Endometrial microvascular endothelial cells (primary cell): Measurements from ENCODE around the gene NOTUM. TPM values are rescaled to one million over a fixed set of nuclear protein-coding genes. Genes with fewer than 3 reads are reported as not detected.

Experiments
- in situ Hi-C: cut with HindIII; loops from 2 replicates; pipeline ENCODE4 v1.10.0; 2017; ENCODE audit warnings: low sequenced_read_pairs, low pct_unique_long_range_greater_than_20kb; ENCODE audit errors: inconsistent ontology term
- total RNA-seq: library from RNA; depleted of rRNA; stranded (reverse); fragments of >200 nt; gene quantifications from one replicate; pipeline ENCODE4 v1.2.3, GENCODE V29; 2015; ENCODE audit errors: inconsistent ontology term

Gene NOTUM
- total RNA-seq, 1 donor from 2014 or later, result not detected

DNA sequence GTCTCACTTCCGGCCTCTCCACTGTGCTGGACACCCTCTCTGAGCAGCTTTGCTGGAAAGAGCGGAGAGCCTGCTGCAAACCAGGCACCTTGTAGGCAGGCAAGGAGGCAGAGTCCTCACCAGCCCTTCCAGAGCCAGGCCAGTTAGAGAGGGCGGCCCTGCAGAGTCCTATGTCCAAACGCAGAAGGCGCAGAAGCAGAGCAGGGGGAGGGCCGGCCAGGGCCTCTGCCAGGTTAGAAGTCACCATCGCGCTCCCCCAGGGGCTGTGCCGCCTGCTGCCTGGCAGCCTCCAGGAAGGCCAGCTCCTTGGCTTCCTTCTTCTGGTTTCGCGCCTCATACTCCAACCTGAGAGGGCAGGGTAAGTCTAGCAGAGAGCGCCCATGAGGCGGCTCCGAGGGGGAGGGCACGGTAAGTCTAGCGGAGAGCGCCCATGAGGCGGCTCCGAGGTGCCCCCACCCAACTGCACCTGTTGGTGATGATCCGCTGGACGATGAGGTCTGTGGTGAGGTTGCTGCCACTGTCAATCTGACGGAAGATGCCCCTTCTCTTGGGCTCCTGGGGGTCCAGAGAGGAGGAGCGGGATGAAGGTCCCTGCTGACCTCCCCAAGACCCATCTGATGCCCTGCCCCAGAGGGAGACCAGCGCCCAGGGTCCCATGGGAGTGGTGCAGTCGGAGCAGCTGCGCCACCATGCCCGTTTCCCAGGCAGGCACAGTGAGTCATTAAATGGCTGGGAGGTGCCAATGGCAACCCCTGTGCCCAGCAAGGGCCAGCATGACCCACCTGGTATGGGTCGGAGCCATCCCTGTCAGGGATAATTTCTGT lies 56.2 kb downstream of the NOTUM start:
- in situ Hi-C loops, result no loop called here

DNA sequence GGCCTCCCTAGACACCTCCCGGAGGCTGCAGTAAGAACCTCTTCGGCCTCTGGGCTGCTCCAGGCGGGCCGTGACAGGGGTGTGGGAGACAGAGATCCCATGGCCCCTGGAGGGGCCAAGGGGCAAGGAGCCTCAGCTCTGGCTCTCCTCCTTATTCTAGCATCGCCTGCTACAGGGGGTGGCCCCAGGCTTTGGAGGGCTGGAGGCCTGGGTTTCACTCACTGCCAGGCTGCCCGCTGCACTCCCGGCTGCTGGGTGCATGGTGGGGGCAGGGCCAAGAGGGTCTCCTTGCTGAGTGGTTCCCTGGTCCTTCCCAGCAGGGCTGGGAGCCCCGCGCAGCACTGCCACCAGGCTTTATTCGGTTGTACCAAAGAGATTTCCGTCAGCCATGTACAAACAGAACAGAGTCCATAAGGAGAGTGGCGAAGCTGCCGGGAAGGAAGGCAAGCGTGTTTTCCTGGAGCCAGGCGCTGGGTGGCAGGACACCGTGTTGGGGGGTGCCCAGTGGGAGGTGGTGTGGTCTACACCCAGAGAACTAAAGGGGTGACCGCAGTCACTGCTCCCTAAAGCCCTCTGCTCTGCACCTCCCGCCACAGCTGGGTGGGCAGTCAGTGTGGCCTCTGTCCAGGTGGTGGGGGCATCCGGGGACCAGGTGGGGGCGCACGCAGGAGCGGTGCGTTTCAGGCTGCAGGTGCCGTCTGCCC lies 56.9 kb downstream of the NOTUM start:
- in situ Hi-C loops, result no loop called here

GRCh38 chr17:81903415-81903831 lies 57.6 kb downstream of the NOTUM start:
- in situ Hi-C loops, result no loop called here

DNA sequence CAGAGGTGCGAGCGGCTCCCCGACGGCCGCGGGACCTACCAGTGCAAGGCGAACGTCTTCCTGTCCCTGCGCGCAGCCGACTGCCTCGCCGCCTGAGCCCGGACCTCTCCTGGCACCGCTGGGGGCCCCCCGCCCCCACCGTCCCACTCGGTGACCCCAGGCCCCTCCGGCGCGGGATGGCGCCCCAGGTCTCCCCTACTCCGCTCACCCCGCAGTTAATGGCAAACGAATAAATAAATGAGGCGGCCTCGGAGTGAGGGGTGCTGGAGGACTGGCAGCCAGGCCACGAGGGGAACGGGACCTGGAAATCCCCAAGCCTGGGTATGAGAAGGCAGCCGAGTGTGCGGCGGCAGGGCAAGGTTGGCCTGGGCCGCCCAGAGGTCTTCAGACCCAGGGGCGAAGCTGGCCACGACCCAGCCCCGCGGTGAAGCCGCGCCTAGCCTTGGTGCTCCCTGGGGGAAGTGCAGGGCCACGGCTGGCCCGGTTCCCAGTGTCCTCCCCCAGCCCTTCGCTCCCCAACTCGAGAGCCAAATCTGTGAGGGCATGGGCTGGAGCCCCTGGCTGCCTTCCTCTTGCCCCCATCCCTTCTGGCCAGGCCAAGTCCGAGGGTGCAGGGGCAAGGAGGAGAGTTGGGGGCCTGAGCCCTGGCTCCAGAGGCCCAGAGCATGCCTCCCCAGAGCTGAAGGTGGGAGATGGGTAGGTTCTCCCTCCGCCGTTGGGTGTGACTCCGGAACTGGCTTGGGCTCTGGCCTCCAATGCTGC lies 58.2 kb downstream of the NOTUM start:
- in situ Hi-C loops, result no loop called here

Other genes starting within 250 kb of the NOTUM start
- gene SLC25A10, start 248.9 kb downstream of the NOTUM start, total RNA-seq, result 42.1 TPM
- not detected for gene GCGR, start 157.0 kb downstream of the NOTUM start, total RNA-seq
- 97.0 TPM for gene MCRIP1, start 127.9 kb downstream of the NOTUM start, total RNA-seq
- not detected for gene PPP1R27, start 126.1 kb downstream of the NOTUM start, total RNA-seq
- 1,412 TPM for gene P4HB, start 100.7 kb downstream of the NOTUM start, total RNA-seq
- 471 TPM for gene ARHGDIA, start 89.8 kb downstream of the NOTUM start, total RNA-seq
- gene ALYREF, start 69.6 kb downstream of the NOTUM start, total RNA-seq, result 284 TPM
- 166 TPM for gene ANAPC11, start 69.5 kb downstream of the NOTUM start, total RNA-seq
- not detected for gene NPB, start 58.9 kb downstream of the NOTUM start, total RNA-seq
- gene PCYT2, start 49.8 kb downstream of the NOTUM start, total RNA-seq, result 41.0 TPM
- gene SIRT7, start 43.0 kb downstream of the NOTUM start, total RNA-seq, result 14.3 TPM
- 21.0 TPM for gene MAFG, start 33.5 kb downstream of the NOTUM start, total RNA-seq
- 60.9 TPM for gene PYCR1, start 23.9 kb downstream of the NOTUM start, total RNA-seq
- gene MYADML2, start 14.0 kb downstream of the NOTUM start, total RNA-seq, result not detected
- gene ASPSCR1, start 16.4 kb upstream of the NOTUM start, total RNA-seq, result 12.2 TPM
- gene CENPX, start 61.7 kb upstream of the NOTUM start, total RNA-seq, result 159 TPM
- gene LRRC45, start 62.1 kb upstream of the NOTUM start, total RNA-seq, result 23.0 TPM
- 30.2 TPM for gene RAC3, start 70.5 kb upstream of the NOTUM start, total RNA-seq
- 133 TPM for gene DCXR, start 76.5 kb upstream of the NOTUM start, total RNA-seq
- gene RFNG, start 90.6 kb upstream of the NOTUM start, total RNA-seq, result 36.0 TPM
- gene GPS1, start 90.7 kb upstream of the NOTUM start, total RNA-seq, result 140 TPM
- 70.0 TPM for gene DUS1L, start 104.6 kb upstream of the NOTUM start, total RNA-seq
- gene FASN, start 137.0 kb upstream of the NOTUM start, total RNA-seq, result 76.7 TPM